Measurements from ENCODE around the gene TMEM184B.

The TMEM184B gene

DNA sequence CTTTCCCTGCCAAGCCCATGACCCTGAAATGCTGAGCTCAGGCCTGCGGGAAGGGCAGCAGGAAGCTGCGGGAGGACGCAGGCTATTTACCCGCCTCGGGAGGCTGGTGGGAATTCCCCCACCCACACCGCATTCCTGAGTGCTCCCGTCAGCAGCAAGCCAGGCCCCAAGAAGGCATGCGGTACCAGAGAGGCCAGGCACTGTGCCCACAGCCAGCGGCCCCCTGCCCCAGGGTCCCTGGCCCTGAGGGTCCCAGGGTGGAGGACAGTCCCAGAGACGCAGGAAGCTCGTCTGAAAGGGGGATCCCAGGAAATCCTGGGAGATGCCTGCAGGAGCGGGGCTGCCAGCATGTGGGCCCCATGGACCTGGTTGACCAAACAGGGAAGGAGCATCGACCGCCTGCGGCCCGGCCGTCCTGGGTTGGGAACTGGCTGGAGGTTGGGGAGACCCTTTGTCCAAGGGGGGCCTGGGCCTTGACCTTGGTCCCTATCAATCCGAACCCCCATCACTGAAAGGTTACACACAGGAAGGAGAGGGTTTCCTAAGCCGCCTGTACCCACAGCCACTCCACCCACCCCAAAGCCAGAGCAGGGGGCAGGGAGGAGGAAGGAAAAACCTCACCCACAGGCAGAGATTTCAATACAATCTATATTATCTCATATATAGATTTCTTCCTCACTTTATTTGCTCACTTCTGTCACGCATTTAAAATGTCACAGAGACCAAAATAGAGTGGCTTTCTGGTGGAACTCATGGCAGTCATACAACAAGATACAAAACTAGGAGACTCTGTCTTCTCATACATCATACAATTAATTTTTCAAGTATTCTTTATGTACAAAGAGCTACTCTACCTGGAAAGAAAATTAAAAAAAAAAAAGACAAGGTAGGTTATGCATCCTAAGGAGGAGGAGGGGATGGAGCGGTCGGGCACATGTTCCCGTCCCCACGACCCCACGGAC, 53.9 kb downstream of the TMEM184B start:
- TF ChIP-seq, protein P1, sequence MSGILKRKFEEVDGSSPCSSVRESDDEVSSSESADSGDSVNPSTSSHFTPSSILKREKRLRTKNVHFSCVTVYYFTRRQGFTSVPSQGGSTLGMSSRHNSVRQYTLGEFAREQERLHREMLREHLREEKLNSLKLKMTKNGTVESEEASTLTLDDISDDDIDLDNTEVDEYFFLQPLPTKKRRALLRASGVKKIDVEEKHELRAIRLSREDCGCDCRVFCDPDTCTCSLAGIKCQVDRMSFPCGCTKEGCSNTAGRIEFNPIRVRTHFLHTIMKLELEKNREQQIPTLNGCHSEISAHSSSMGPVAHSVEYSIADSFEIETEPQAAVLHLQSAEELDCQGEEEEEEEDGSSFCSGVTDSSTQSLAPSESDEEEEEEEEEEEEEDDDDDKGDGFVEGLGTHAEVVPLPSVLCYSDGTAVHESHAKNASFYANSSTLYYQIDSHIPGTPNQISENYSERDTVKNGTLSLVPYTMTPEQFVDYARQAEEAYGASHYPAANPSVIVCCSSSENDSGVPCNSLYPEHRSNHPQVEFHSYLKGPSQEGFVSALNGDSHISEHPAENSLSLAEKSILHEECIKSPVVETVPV (CRISPR knock-in tag; IDR thresholded peaks at IDR 0.05), result no peak
- peak; percentile 72 for TF ChIP-seq ZFP3 (CRISPR knock-in tag; IDR thresholded peaks at IDR 0.05)
- TF ChIP-seq, protein P2, sequence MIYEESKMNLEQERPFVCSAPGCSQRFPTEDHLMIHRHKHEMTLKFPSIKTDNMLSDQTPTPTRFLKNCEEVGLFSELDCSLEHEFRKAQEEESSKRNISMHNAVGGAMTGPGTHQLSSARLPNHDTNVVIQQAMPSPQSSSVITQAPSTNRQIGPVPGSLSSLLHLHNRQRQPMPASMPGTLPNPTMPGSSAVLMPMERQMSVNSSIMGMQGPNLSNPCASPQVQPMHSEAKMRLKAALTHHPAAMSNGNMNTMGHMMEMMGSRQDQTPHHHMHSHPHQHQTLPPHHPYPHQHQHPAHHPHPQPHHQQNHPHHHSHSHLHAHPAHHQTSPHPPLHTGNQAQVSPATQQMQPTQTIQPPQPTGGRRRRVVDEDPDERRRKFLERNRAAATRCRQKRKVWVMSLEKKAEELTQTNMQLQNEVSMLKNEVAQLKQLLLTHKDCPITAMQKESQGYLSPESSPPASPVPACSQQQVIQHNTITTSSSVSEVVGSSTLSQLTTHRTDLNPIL (CRISPR knock-in tag; IDR thresholded peaks at IDR 0.05; ENCODE audit: low read depth), result 0 out of 2 replicates have a peak, but pooled peaks have one; percentile 23
- TF ChIP-seq, protein P3, sequence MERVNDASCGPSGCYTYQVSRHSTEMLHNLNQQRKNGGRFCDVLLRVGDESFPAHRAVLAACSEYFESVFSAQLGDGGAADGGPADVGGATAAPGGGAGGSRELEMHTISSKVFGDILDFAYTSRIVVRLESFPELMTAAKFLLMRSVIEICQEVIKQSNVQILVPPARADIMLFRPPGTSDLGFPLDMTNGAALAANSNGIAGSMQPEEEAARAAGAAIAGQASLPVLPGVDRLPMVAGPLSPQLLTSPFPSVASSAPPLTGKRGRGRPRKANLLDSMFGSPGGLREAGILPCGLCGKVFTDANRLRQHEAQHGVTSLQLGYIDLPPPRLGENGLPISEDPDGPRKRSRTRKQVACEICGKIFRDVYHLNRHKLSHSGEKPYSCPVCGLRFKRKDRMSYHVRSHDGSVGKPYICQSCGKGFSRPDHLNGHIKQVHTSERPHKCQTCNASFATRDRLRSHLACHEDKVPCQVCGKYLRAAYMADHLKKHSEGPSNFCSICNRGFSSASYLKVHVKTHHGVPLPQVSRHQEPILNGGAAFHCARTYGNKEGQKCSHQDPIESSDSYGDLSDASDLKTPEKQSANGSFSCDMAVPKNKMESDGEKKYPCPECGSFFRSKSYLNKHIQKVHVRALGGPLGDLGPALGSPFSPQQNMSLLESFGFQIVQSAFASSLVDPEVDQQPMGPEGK (CRISPR knock-in tag; IDR thresholded peaks at IDR 0.05; ENCODE audit: borderline replicate concordance), result 0 out of 2 replicates have a peak, but pooled peaks have one; percentile 25
- peak; percentile 77; the same call in 1 of the 2 replicates for TF ChIP-seq CSDC2 (CRISPR knock-in tag; IDR thresholded peaks at IDR 0.05)
- ATAC-seq, result peak; percentile 89

DNA sequence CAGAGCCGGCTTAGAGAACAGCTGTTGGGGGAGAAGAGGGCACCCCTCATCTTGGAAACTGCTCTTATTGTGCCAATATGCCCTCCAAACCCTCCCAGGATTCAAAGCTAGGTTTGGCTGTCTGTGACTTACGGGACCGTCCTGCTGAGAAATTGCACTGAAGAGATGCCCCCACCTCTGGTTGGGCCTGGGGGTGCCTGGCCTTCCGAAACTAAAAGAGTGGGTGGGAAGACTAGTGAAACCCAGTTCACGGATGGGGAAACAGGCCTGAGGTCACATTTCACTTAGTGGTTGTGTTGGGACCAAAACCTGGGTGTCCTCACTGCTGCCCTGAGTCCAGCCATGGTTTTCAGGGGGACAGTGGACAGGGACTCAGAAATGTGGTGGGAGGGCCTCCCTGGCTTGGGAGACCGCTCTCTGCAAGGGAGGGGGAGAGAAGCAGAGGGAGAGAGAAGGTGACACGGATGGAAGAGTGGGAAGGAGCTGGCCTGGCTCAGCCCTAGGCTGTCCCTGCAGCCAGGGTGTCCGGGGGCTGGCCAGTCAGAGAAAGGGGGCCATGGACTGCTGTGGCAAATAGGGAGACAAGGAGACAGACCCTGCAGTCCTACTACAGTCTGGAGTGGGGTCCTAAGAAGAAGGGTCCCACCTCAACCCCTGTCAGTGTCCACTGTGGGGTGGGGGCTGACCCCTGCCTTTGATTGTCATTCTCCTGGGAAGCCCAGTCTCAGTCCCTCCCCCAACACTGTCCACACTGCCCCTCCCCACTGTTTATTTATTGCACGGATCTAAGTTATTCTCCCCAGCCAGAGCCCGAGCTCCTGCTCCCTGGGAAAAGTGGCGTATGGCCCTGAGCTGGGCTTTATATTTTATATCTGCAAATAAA, 57.4 kb downstream of the TMEM184B start:
- no peak for ATAC-seq
- TF ChIP-seq, protein P4, sequence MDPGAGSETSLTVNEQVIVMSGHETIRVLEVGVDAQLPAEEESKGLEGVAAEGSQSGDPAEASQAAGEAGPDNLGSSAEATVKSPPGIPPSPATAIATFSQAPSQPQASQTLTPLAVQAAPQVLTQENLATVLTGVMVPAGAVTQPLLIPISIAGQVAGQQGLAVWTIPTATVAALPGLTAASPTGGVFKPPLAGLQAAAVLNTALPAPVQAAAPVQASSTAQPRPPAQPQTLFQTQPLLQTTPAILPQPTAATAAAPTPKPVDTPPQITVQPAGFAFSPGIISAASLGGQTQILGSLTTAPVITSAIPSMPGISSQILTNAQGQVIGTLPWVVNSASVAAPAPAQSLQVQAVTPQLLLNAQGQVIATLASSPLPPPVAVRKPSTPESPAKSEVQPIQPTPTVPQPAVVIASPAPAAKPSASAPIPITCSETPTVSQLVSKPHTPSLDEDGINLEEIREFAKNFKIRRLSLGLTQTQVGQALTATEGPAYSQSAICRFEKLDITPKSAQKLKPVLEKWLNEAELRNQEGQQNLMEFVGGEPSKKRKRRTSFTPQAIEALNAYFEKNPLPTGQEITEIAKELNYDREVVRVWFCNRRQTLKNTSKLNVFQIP (CRISPR knock-in tag; IDR thresholded peaks at IDR 0.05; ENCODE audit: borderline replicate concordance, low read depth), result no peak
- TF ChIP-seq, protein P5, sequence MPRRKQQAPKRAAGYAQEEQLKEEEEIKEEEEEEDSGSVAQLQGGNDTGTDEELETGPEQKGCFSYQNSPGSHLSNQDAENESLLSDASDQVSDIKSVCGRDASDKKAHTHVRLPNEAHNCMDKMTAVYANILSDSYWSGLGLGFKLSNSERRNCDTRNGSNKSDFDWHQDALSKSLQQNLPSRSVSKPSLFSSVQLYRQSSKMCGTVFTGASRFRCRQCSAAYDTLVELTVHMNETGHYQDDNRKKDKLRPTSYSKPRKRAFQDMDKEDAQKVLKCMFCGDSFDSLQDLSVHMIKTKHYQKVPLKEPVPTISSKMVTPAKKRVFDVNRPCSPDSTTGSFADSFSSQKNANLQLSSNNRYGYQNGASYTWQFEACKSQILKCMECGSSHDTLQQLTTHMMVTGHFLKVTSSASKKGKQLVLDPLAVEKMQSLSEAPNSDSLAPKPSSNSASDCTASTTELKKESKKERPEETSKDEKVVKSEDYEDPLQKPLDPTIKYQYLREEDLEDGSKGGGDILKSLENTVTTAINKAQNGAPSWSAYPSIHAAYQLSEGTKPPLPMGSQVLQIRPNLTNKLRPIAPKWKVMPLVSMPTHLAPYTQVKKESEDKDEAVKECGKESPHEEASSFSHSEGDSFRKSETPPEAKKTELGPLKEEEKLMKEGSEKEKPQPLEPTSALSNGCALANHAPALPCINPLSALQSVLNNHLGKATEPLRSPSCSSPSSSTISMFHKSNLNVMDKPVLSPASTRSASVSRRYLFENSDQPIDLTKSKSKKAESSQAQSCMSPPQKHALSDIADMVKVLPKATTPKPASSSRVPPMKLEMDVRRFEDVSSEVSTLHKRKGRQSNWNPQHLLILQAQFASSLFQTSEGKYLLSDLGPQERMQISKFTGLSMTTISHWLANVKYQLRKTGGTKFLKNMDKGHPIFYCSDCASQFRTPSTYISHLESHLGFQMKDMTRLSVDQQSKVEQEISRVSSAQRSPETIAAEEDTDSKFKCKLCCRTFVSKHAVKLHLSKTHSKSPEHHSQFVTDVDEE (CRISPR knock-in tag; IDR thresholded peaks at IDR 0.05), result no peak
- TF ChIP-seq ESRRG (CRISPR knock-in tag; IDR thresholded peaks at IDR 0.05), result no peak
- no peak for TF ChIP-seq TCF4 (CRISPR knock-in tag; IDR thresholded peaks at IDR 0.05; ENCODE audit: borderline replicate concordance)
- no peak for TF ChIP-seq ZC3H10 (CRISPR knock-in tag; IDR thresholded peaks at IDR 0.05)
- no peak for TF ChIP-seq SNAI2 (CRISPR knock-in tag; IDR thresholded peaks at IDR 0.05)
- no peak for TF ChIP-seq CSDC2 (CRISPR knock-in tag; IDR thresholded peaks at IDR 0.05)
- TF ChIP-seq ZNF565 (CRISPR knock-in tag; conservative IDR thresholded peaks at IDR 0.05; ENCODE audit: low read depth), result no peak
- no peak for TF ChIP-seq PPARA (CRISPR knock-in tag; IDR thresholded peaks at IDR 0.05; ENCODE audit: borderline replicate concordance)
- no peak for TF ChIP-seq ZNF70 (CRISPR knock-in tag; IDR thresholded peaks at IDR 0.05)
- TF ChIP-seq GLIS3 (CRISPR knock-in tag; IDR thresholded peaks at IDR 0.05), result no peak
- no peak for TF ChIP-seq ZFP30 (CRISPR knock-in tag; IDR thresholded peaks at IDR 0.05)
- TF ChIP-seq, protein P3 (CRISPR knock-in tag; IDR thresholded peaks at IDR 0.05; ENCODE audit: borderline replicate concordance), result no peak
- no peak for TF ChIP-seq ISL1 (CRISPR knock-in tag; IDR thresholded peaks at IDR 0.05)
- TF ChIP-seq, protein P2 (CRISPR knock-in tag; IDR thresholded peaks at IDR 0.05; ENCODE audit: low read depth), result no peak
- TF ChIP-seq OSR1 (CRISPR knock-in tag; IDR thresholded peaks at IDR 0.05), result no peak
